GM12878 (cell line): Measurements from ENCODE around the gene IGF1R. TPM values are rescaled to one million over a fixed set of nuclear protein-coding genes. Genes with fewer than 3 reads are reported as not detected.

Source experiments
- ATAC-seq: fragments of 200-7000 bp; cut with Tn5 transposase; 3 replicates; pipeline ENCODE4 v1.9.1; 2020; ENCODE audit warnings: mild to moderate bottlenecking, moderate library complexity
- BruUV-seq: library from RNA; stranded (reverse); fragments of 400-500 nt; replicated peaks from 2 replicates; lab custom pipeline; 2021; lab: Mats Ljungman, UMichigan
- CTCF ChIA-PET: fragments of 300-600 bp; sonication (Branson Sonifier 250); formaldehyde crosslinking; extraction: SDS; loops from one replicate; lab custom pipeline; 2021; ENCODE audit warnings: inconsistent platforms; lab: Yijun Ruan, JAX
- POLR2A ChIA-PET: fragments of 350-600 bp; formaldehyde crosslinking; extraction: SDS; loops from one replicate; lab custom pipeline; 2021; ENCODE audit warnings: inconsistent platforms; lab: Charles Lee
- RAD21 ChIA-PET: fragments of 300-600 bp; sonication (Branson Sonifier 250); formaldehyde crosslinking; loops from one replicate; lab custom pipeline; 2023; ENCODE audit warnings: antibody characterized with exemption; ENCODE audit not compliant: unreplicated experiment; lab: Charles Lee
- SMC1A ChIA-PET: fragments of 300-600 bp; sonication (Branson Sonifier 250); formaldehyde crosslinking; loops from one replicate; lab custom pipeline; 2023; ENCODE audit not compliant: unreplicated experiment, uncharacterized antibody; lab: Charles Lee
- DNase-seq: peaks from one replicate; pipeline ENCODE4 v3.0.0-alpha.2; 2011; ENCODE audit warnings: low read depth, low spot score
- FAIRE-seq: peaks from 3 replicates; lab custom pipeline; 2011; peaks lifted over from hg19 to GRCh38; lab: Jason Lieb, UNC
- H2AFZ ChIP-seq: 2 replicates; pipeline ENCODE4 v1.6.0; 2011; ENCODE audit warnings: low read depth, low read length, control low read depth; ENCODE audit not compliant: control insufficient read depth
- H3K27ac ChIP-seq: 2 replicates; pipeline ENCODE4 v1.5.1; 2011; ENCODE audit warnings: control low read depth; ENCODE audit not compliant: control insufficient read depth, insufficient read depth
- H3K27me3 ChIP-seq, 2 experiments: replicated peaks in 1 of 2; 2 replicates each; pipeline versions ENCODE4 v1.6.0 to v1.6.1; 2011; ENCODE audit warnings: low read length in 1 of 2; ENCODE audit not compliant: control insufficient read depth in 2 of 2, insufficient read depth in 2 of 2
- H3K36me3 ChIP-seq, 2 experiments: 2 replicates each; pipeline ENCODE4 v1.5.1; 2011; ENCODE audit warnings: low read length in 1 of 2; ENCODE audit not compliant: control insufficient read depth in 2 of 2, insufficient read depth in 2 of 2
- H3K4me1 ChIP-seq: 2 replicates; pipeline ENCODE4 v1.6.1; 2011; ENCODE audit warnings: mild to moderate bottlenecking, low read length, moderate library complexity, mixed read lengths; ENCODE audit not compliant: control insufficient read depth, insufficient read depth
- H3K4me2 ChIP-seq: 2 replicates; pipeline ENCODE4 v1.6.0; 2011; ENCODE audit warnings: control low read depth; ENCODE audit not compliant: control insufficient read depth, insufficient read depth
- H3K4me3 ChIP-seq: fragments of 200-600 bp; sonication (generic); 2 replicates; pipeline ENCODE4 v1.5.1; 2016
- H3K79me2 ChIP-seq: 2 replicates; pipeline ENCODE4 v1.6.0; 2011; ENCODE audit warnings: low read length; ENCODE audit not compliant: control insufficient read depth, insufficient read depth
- H3K9ac ChIP-seq: 2 replicates; pipeline ENCODE4 v1.8.0; 2011; ENCODE audit warnings: low read length, control low read depth, mixed read lengths; ENCODE audit not compliant: control insufficient read depth, insufficient read depth
- H3K9me3 ChIP-seq: replicated peaks from 3 replicates; pipeline ENCODE4 v1.5.1; 2011; ENCODE audit warnings: mild to moderate bottlenecking, low read length; ENCODE audit not compliant: control insufficient read depth, insufficient read depth
- H4K20me1 ChIP-seq: 2 replicates; pipeline ENCODE4 v1.6.0; 2011; ENCODE audit not compliant: control insufficient read depth, insufficient read depth
- CREB1 ChIP-seq: IDR thresholded peaks from 2 replicates; pipeline ENCODE4 v1.6.1; 2012; ENCODE audit warnings: low read depth, mild to moderate bottlenecking, inconsistent platforms
- FOXK2 ChIP-seq: fragments of 450-650 bp; IDR thresholded peaks from 2 replicates; pipeline ENCODE4 v1.6.1; 2017; ENCODE audit warnings: mild to moderate bottlenecking, moderate library complexity
- HCFC1 ChIP-seq: fragments of 150-350 bp; IDR thresholded peaks from 2 replicates; pipeline ENCODE4 v1.6.1; 2014; ENCODE audit warnings: low read length
- NBN ChIP-seq: fragments of 450-650 bp; IDR thresholded peaks from 2 replicates; pipeline ENCODE4 v1.6.1; 2016
- TCF3 ChIP-seq: IDR thresholded peaks from 2 replicates; pipeline ENCODE4 v1.6.1; 2012; ENCODE audit warnings: low read depth, mild to moderate bottlenecking, low read length, borderline replicate concordance; ENCODE audit not compliant: insufficient read depth
- ZBTB4 ChIP-seq: fragments of 450-650 bp; formaldehyde crosslinking; IDR thresholded peaks from 2 replicates; pipeline ENCODE4 v1.4.0; 2022; ENCODE audit warnings: mild to moderate bottlenecking, moderate library complexity
- WGBS: methylation state at CpG from one replicate; pipeline ENCODE4 v1.1.6; 2016; ENCODE audit warnings: low lambda C conversion rate; ENCODE audit not compliant: insufficient replicate concordance, insufficient coverage; ENCODE audit errors: missing lambda C conversion rate; 5-methylcytosine and 5-hydroxymethylcytosine counted together
- in situ Hi-C: fragments of 300-500 bp; cut with MboI; formaldehyde crosslinking; loops from 9 replicates; pipeline ENCODE4 v1.14.3; 2018; ENCODE audit warnings: mixed read lengths
- intact Hi-C: fragments of 100-400 bp; cut with micrococcal nuclease; formaldehyde crosslinking; loops from one replicate; pipeline ENCODE4 v1.14.2; 2022; ENCODE audit not compliant: unreplicated experiment
- polyA plus RNA-seq, 11 experiments: library from polyadenylated mRNA; depleted of rRNA in 4 of 11; unstranded in 6 of 11; stranded (reverse) in 5 of 11; fragments of >200 nt; fragmentation: Nextera tagmentation in 4 of 11; fragmentation: Illumina TruSeq in 1 of 11; extraction: Ambion mirVana in 4 of 11; extraction: Trizol in 1 of 11; gene quantifications; 1 replicate in 1 of 11; 2 replicates in 10 of 11; pipeline versions ENCODE4 v1.2.1 to v1.2.3, GENCODE V29; 2011 to 2016; ENCODE audit warnings: inconsistent platforms in 2 of 11, missing spikeins in 2 of 11, low read depth in 1 of 11
- total RNA-seq, 4 experiments: library from RNA; depleted of rRNA in 3 of 4; stranded (reverse); fragments of >200 nt in 3 of 4; fragmentation: Illumina TruSeq in 1 of 4; extraction: Trizol in 1 of 4; gene quantifications; 2 replicates each; pipeline versions ENCODE4 v1.2.1 to v1.2.3, GENCODE V29; 2013 to 2021

IGF1R gene
- total and polyA plus RNA-seq, 10 of the 15 experiments (the other 5 are each of a cell fraction or from before 2014, with no cell fraction given), result 0.03 to 2.7 (median 0.66) TPM

- in situ Hi-C loops, result no loop called here
- DNase-seq (no peak), ATAC-seq (peak; percentile 40; the same call in 2 of the 3 replicates), FAIRE-seq (no peak)
- Histone ChIP-seq H3K27me3 (no peaks in the 10 kb centered on the region), H3K79me2 (no peaks in the 10 kb centered on the region), H3K9ac (no peak overlapping the region; the same call in 1 of the 2 replicates), H3K9me3 (no peaks in the 10 kb centered on the region), H2AFZ (peak overlapping the region; percentile 63), H4K20me1 (no peaks in the 10 kb centered on the region), H3K4me1 (no peaks in the 10 kb centered on the region), H3K27ac (no peak overlapping the region), H3K4me2 (peak overlapping the region; percentile 44), H3K4me3 (peak overlapping the region; percentile 8; the same call in 1 of the 2 replicates), H3K36me3 (no peaks in the 10 kb centered on the region)
- ChIA-PET POLR2A (no interaction called here), SMC1A (interaction anchor here (0.7 to 2.5 kb wide), 5 partner anchors 21 to 551 kb away, joined by 3 to 11 read pairs (median 3); no protein-coding TSS in a partner anchor), RAD21 (interaction anchor here (0.6 to 1.1 kb wide), 2 partner anchors 198 to 218 kb away, joined by 4 read pairs; no protein-coding TSS in a partner anchor), CTCF (interaction anchor here (0.7 to 3.7 kb wide), 3 partner anchors 23 to 341 kb away, joined by 3 to 17 read pairs (median 5); no protein-coding TSS in a partner anchor)
- no TSS peak for BruUV-seq
- no peak for TF ChIP-seq NBN
- no peak for TF ChIP-seq TCF3
- no peak for TF ChIP-seq ZBTB4 (CRISPR knock-in tag)
- TF ChIP-seq CREB1, result no peak
- TF ChIP-seq HCFC1, result no peak
- no peak for TF ChIP-seq FOXK2
- 7% methylated on average over 9 of the region's 9 CpGs for WGBS
- intact Hi-C loops, result no loop called here
These were observed 210.3 kb downstream of the IGF1R start for GRCh38 chr15:98858610-98859023.
